Dedifferentiated amniotic fluid mesenchymal stem cell (primary cell): ENCODE data around the gene FAM3D.
"Not testable (repeated sequence)": the region's sequence is repeated elsewhere in the genome, so short reads cannot be mapped to it uniquely, and the experiment has no call there.

ENCODE experiments used
- DNase-seq: peaks from one replicate; pipeline ENCODE4 v3.0.0-alpha.2; 2016; ENCODE audit errors: extremely low spot score

The FAM3D gene

DNA sequence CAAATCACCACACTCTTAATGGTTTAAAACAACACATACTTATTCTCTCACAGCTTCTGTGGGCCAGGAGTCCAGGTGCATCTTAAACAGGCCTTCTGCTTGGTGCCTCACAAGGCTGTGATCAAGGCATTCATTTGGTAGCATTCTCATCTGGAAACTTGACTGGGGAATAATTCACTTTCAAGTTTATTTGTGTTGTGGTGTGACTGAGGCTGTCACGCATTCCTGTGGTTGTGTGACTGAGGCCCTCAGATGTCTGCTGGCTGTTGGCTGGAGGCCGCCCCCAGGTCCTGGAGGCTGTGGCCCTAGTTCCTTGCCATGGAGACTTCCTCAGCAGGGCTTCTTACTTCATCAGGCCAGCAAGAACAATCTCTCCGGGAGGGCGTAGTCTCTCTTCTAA, 16.9 kb upstream of the FAM3D start:
- DNase-seq: no peak

- no peak for DNase-seq
Measured at GRCh38 chr3:58683001-58683458, 16.5 kb upstream of the FAM3D start.

- no peak for DNase-seq
Measured at GRCh38 chr3:58681863-58682262, 15.3 kb upstream of the FAM3D start.

DNA sequence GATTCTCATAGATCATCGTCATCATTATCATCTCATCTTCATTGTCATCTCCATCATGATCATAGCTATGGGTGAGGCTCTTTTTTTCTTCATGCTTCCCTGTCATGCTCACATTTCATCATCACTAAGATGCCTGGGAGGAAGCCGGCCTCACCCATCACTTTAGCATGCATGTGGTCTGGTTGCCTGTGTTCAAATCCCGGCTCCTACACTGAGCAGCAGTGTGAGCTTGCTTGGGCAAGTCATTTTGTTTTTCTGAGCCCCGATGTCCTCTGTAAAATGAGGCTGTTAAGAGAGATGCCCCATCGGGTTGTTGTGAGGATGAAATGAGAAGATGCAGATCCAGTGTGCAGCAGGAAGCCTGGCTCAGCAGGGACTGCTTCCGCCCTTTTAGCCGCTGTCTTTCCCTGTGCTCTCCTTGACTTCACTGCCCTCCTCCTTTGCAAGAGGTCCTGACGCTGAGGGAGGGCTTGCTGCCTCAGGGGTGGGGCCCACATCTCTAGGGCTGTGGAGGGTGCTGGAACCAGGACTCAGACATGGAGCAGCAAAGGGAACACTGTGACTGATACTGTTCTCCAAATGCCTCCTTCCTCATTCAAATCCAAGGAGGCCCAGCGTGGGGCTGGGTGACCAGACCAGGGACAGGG, 14.4 kb upstream of the FAM3D start:
- DNase-seq: no peak

DNA sequence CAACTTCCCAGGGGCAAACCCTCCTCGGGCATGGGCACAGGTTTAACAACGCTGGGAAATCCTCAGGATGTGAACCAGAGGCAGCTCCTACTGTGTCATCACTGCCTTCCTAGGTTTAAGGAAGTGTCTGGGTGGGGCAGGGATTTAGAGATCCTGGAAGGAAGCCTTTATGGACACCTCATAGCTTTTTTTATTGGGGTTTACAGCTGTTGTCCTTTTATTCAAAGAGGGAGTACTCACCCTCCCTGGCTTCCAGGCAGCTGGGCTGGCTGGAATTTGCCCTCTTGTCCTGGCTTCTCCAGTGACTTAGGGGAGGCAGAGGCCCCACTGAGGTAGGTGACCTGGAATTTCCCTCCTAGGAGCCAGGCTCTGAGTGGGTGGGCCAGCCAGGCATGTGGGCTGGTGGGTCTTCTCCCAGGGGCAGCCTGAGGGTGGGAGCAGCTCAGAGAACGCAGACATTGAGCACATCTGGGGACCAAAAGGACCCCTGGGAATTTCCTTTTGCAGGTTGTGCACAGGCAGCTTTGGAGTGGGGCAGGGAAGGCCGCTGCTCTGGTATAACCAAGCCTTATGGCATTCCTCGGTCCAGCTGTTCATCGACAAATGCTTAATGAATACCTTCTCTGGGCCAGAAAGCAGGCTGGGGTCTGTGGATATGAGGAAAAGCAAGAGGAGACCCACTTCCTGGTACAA, 13.5 kb upstream of the FAM3D start:
- peak; percentile 33 for DNase-seq

- DNase-seq: peak; percentile 94
Measured at GRCh38 chr3:58679446-58679845, 12.9 kb upstream of the FAM3D start.

DNA sequence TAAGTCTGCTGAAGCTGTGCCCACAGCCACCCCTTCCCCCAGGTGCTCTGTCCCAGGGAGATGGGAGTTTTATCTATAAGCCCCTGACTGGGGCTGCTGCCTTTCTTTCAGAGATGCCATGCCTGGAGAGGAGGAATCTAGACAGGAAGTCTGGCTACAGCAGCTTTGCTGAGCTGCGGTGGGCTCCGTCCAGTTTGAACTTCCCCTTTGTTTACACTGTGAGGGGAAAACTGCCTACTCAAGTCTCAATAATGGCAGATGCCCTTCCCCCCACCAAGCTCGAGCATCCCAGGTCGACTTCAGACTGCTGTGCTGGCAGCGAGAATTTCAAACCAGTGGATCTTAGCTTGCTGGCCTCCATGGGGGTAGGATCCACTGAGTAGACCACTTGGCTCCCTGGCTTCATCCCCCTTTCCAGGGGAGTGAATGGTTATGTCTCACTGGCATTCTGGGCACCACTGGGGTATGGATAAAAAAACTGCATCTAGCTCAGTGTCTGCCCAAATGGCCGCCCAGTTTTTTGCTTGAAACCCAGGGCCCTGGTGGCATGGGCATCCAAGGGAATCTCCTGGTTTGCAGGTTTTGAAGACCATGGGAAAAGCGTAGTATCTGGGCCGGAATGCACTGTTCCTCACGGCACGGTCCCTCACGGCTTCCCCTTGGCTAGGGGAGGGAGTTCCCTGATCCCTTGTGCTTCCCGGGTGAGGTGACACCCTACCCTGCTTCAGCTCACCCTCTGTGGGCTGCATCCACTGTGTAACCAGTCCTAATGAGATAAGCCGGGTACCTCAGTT, 11.8 kb upstream of the FAM3D start:
- DNase-seq: not testable (repeated sequence)

DNA sequence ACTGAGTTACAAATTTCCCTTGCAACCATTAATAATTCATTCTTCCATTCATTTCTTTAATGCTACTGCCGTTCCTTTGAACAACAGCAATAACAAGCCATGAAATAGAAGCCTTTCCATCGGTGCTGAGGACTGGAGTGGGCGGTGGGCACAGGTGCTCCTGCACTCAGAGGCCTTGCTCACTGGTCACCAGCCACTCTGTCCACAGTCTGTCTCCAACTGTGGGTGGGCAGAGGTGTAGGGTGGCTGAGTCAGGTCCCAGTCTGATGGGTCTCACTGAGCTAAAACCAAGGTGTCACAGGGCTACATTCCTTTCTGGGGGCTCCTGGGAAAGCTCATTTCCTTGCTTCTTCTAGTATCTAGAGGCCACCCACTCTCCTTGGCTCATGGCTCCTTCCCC, 6.3 kb upstream of the FAM3D start:
- no peak for DNase-seq

GRCh38 chr3:58672451-58672850, 5.9 kb upstream of the FAM3D start:
- DNase-seq: no peak

DNA sequence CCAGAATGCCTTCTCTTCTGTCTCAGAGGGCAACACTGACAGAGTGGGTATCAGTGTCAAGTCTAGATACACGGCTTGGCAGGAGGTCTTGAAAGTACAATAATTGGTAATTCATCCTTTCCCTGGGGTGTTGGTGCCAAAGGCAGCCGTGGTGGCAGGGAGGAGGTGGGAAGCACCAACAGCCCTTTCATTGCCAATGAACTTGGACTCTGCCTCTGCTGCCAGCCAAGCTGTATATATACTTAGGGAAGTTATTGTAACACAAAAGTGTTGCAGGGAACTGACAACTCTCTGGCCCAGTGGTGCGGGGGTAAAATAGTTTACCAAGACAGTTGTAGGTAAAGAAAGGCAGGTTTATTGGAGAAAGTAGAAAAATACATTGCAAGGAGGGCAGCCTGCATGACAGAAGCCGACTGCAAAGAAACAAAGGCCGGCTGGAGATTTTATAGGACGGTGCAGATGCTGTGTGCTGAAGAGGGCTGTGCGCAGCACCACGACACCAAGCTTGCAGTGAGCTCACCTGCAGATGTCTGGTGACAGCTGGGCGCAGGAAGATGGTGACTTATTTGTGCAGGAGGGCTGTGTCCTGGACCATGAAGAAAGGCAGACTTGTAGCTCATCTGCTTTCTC, 4.0 kb upstream of the FAM3D start:
- DNase-seq: no peak

- DNase-seq: no peak
Measured at GRCh38 chr3:58668247-58668646, 1.7 kb upstream of the FAM3D start.

GRCh38 chr3:58667704-58668103, 1.1 kb upstream of the FAM3D start:
- DNase-seq: no peak

GRCh38 chr3:58667229-58667628, 655 bp upstream of the FAM3D start:
- no peak for DNase-seq

GRCh38 chr3:58665405-58665804, 1.2 kb downstream of the FAM3D start:
- DNase-seq: no peak

DNA sequence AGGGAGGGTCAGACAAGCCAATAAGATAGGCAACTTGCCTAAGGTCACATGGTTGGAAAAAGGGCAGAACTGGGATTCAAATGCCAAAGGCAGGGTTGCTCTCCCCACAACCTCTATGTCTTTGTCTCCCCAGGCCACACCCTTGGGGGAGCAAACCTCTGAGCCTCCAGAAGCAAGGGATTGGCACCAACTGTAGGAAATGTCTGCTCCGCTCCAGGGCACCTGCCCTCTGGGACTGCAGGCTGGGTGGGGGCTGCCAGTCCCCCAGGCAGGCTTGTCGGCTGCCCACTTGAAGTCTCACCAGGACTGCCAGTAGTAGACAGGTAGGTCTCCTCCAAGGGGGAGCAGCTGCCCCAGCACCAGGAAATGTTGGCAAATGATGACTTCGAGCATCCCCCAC, 2.0 kb downstream of the FAM3D start:
- no peak for DNase-seq

DNA sequence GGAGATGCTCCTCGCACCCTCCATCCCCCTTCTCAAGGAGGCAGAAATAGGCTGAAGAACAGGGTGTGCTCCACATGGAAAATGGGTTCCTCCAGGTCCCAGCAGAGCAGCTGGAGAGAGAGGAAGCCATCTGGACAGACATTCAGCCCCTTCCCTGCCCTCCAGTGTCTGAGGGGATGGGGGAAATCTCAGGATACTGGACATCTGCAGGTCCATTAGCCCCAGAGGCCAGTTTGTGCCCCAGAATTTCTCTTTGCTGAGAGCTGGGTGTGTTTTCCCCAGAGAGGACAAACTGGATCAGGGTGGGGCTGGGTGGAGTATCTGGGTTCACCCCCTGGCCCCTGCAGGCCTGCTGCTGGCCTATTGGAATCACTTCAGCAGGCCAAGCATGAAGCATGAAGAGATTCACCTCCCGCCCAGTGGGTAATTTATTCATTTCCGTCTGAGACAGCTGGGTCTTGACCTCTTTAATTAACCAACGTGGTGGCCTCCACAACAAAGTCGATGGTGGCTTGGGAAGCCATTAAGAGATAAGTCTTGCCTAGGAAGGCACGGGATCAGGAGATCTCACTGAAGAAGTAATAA, 4.6 kb downstream of the FAM3D start:
- DNase-seq: no peak

DNA sequence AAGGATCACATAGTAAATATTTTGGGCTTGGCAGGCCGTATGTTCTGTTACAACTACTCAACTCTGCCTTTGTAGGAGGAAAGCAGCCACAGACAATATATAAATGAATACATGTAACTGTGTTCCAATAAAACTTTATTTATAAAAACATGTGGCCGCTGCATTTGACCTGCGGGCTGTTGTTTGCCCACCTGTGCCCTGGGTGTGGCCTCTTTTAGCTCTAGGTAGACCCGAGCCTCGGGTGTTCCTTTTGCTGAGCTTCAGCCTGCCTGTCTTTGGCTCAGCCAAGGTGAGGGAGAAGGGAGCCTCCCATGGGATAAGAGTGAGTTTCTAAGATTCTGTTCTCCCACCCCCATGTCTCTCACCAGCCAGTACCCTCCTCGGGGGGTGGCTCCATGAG, 5.6 kb downstream of the FAM3D start:
- no peak for DNase-seq

DNA sequence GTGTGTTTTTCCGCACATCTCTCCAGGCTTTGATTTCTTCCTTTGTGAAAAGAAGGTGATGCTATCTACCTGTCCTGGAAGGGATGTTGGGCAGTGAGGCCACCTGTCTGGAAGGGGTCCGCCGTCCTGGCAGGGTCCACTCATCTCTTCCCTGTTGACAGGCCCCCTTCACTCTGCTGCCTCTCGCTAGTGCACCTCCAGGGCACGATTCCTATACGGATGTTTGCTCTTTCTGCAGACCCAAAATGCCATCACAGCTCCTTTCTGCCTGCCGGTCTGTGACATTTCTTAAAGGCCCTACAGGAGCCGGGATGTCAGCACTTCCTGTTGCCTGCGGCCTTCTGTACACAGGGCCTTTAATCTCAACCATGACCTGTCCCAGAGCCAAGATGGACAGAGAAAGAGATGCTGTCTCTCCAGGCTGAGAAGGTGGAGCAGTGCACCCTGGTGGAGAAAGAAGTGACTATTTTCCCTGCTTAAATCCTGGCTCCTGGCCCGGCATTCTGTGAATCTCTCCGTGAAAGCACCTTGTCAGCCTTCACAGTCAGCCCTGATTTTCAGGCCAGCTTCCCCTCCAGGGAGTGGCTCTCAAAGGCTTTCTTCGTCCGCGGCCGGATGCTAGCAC, 7.4 kb downstream of the FAM3D start:
- no peak for DNase-seq

GRCh38 chr3:58658508-58658907, 8.1 kb downstream of the FAM3D start:
- DNase-seq: no peak

DNA sequence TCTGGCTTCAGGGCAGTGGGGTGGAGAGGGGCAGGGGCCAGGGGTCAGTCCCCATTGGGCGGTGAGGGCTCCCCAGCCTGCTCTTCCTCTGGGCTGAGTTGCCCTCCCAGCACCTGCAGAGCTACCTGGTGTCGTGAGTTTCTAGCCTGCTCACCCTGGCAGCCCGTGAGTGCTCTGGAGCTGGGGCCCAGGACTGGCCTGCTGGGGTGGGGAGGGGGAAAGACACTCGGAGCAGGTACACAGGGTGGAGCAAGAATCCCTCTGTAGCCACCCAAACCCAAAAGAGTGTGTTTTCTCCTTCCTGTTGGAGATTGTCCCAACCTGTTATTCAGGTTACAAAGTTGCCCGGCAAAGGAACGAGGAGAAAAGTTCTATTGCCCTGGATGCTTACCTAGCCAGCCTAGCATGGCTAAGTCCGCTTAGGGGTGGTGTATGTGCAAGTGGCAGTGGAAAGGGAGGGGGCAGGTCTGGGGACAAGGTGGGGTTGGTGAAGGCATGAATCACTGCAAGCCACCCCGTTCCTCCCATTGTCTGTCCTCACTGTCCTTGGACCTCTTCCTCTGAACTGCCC, 8.9 kb downstream of the FAM3D start:
- DNase-seq: no peak

GRCh38 chr3:58657036-58657520, 9.5 kb downstream of the FAM3D start:
- no peak for DNase-seq
